ENCODE data around the gene CALHM5.

Gene CALHM5

DNA sequence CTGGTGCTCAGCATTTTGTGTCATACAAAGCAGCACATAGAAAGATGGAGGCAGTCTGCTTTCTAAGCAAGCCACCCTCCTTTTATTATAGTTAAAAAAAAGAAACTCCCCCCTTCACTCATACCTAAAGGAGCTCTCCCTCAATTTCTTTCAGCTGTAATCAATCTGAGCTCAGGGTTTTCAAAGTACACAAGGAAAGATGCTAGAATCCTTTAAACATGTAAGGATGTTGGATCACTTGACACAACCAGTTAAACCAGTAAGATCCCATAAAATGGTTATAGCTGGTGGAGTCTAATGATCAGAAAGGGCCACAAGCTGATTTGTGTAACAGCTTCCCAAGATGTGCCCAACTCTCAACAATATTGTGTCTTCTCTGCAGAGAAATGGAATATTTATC, 42.0 kb downstream of the CALHM5 start, which contains the start of gene CALHM4:
CALHM4 (plus strand) TSS at position 301 of the 400 bp plus-strand sequence; CDS start at position 344, 43 bp downstream.
- no peak for DNase-seq

DNA sequence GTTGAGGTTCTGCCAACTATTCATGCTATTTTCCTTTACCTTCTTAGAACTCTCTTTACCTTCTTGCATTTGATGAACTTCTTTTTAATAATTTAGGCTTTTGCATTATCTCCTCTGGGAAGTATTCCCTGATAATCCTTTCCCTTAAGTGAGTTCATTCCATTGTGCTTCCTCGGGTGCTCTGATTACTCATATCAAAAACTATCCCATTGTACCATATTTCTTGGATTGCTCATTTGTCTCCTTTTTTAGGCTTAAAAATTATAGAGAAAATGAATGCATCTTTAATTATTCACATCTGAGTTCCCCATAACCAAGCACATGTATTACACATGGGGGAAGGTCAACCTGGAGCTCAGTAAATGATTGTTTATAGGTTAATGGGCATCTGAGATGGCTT, 44.6 kb downstream of the CALHM5 start:
- DNase-seq, result no peak

DNA sequence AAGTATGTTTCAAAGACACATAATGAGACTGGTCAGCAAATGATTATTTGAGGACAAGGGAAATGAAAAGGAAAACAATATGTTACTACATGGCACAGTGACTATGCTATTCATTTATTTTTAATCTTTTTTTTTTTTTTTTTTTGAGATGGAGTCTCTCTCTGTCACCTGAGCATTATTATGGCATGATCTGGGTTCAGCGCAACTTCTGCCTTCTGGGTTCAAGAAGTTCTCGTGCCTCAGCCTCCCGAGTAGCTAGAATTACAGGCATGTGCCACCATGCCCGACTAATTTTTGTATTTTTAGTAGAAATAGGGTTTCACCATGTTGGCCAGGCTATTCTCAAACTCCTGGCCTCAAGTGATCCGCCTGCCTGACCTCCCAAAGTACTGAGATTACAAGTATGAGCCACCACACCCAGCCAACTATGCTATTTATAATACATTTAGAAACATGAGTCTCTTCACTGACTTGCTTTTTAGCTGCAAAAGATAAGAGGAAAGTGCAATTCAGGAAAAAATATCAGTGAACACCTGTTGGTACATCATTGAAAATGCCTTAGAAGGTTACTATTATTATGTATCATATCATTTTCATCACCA, 45.5 kb downstream of the CALHM5 start:
- no peak for DNase-seq

DNA sequence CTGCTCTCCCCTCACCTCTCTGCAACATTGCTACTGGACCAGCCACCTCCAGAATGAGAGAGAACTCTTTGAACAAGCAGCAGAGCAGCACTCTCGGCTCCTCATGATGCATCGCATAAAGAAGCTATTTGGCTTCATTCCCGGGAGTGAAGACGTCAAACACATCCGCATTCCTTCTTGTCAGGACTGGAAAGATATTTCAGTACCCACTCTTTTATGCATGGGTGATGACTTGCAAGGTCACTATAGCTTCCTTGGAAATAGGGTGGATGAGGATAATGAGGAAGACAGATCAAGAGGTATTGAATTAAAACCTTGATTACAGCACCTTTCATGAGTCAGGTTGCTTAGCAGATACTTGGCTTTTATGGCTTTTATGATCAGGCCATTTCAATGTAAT, 46.5 kb downstream of the CALHM5 start:
- DNase-seq, result no peak

DNA sequence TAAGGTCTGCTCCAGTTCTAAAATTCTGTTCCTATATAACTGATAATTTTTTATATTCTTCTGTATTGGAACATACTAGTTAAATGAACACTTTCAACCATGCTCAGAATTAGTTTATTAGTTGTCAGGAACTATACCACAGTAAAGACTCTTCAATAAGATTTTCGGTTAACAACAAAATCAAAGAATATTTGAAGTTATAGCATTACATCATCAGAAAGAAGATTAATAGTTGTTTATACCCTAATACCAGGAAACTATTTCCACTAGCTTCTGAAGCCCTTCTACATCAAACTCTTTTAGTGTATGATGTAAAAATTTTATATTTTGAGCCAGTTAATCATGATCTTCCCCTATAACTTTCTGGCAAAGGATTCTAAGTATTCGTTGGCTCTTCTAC, 48.7 kb downstream of the CALHM5 start:
- DNase-seq, result no peak

DNA sequence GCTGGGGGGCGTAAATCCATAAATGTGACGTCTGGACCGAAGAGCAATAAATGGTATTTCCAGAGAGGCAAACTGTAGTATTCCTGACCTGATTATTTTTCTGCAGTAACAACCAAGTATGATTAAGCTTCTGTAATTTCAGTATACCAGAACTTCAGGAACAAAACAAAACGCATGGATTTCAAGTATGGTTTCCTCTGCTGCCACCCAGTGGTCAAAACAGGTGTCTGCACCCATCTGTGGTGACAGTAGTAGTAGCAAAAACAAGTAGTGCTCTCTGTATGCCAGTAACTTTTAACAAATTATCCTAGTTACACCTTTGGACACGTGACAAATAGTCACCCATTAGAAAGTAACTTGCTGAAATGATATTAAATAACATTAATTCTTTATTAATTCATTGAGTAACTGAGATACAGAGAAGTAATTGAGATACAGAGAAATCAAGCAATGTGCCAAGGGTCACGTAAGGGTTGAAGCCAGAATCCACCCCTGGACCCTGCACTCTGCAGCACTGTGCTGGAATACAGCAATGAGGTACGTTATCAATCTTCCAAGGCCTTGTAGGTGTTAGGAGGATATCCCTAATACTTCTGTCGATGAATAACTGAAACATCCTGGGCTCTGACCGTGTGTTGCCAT, 50.1 kb downstream of the CALHM5 start:
- peak; percentile 39 to 65 for DNase-seq

DNA sequence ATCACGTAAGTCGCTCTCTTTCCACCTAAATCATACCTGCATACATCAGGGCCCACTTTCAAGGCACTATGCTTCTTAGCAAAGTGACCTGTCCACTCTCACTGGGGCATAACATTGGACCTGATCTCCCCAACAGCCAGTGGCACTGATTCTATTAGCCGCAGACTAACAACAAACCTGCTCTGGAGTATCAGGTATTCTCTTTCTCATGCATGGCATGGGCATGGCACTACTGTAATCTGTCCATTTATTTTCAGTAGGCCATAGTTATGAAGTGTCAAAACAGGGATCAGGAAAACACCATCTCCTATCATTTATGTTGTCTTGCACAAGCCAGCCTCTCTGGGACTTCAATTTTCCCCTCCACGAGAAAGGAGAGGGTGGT, 50.6 kb downstream of the CALHM5 start:
- no peak for DNase-seq

DNA sequence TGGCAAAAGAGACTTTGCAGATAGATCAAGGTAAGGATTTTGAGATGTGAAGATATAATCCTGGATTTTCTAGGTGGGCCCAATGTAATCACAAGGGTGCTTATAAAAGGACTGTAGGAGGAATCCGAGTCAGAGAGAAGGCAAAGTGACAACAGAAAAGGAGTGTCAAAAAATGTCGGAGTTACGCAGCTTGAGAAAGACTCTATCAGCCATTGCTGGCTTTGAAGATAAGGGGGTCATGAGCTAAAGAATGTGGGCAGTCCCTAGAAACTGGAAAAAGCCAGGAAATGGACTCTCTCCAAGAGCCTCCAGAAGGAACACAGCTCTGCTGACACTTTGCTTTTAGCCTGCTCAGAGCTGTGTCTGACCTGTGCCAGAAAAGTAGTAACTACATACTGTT, 51.2 kb downstream of the CALHM5 start:
- DNase-seq, result no peak

DNA sequence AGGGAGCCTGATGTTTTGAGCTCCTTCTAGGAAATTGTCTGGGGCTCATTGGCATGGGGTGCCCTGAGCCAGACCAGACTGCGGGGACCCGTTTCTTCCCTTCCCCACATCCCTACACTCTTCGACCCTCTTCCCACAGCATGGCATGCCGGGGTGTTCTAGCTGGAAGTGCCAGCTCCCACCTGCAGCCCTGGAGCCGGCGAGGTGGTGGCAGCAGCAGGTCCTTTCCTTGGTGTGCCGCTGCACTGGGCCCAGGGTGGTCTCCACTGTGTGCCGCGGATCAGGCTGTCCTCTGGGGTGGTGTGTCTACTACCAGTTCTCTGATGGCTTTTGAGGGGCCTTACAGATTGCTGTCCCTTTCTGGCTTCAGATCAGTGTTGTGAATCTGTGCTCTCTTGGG, 52.4 kb downstream of the CALHM5 start:
- no peak for DNase-seq

DNA sequence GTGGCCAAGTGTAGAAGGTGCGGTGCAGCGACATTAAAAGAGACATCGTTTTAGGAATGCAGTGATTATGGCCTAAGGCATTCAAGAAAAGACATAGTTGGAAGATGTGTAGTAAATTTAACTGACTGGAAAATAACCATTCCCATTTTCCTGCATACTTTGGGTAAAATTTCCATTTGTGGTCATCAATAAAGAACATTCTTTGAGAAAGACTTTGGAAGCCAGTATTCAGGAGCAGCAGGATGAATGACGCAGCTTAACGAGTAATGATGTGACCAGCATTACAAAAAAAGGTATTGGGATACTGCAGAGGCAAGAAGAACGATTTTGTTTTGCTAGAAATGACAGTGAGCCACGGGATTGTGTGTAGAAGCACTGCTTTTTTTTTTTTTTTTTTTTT, 52.9 kb downstream of the CALHM5 start:
- no peak for DNase-seq

DNA sequence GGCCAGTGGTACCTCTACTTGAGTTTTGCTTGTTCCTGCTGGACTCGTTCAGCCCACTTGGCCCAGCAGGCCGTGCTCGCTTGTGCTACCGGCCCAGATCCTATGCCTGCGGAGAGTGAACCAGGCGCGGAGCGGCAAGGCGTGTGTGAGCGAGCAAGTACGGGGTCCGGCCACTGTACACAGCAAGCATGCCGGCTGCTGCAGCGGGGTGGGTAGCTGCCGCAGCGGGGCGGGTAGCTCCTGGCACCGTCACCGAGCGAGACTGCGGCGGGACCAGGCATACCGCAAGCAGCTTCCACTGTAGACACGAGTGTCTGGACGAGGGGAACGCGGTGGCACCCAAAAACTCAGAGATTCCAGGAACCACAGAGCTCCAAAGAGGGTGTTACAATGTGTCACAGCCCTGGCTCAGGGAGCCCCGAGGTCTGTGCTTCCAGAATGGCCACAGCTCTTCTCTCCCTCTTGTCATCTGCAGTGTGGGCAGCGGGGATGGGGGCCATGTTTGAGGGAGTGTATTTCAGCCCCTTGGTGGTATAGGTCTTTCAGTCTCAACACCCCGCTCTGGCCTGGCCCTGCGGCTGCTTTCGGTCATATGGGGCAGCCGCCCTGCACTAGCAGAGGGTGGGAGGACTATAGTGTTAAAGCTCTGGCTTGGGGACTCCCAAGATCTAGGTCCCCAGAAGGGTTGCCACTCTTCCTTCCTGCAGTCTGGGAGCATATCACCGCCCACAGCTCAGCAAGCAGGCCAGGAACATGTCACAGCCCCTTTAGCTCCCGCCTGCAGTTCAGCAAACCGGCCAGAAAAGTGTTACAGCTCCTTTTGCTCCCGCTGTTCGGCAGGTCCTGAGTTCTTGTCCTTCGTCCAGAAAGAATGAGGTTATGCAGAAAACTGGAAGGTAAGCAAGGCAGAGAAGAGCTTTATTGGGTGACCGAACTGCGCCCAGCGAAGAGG, 53.8 kb downstream of the CALHM5 start:
- DNase-seq, result no peak

DNA sequence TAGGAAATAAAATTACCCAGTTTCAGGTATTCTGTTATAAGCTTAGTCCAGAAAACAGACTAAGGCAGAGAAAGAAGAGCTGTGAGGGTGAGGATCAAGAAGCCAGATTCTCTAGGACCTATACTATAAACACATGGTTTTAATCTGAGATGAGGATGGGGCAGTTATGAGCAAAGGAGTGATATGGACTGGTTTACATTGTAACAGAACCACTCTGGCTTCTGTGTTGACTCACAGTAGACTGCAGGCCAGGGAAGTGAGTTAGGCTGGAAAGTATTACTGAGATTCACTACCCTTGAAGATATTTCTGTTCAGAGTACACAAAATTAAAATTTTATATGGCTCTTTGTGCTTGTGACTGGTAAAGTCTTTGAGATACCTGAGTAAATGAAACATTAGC, 56.7 kb downstream of the CALHM5 start:
- no peak for DNase-seq

DNA sequence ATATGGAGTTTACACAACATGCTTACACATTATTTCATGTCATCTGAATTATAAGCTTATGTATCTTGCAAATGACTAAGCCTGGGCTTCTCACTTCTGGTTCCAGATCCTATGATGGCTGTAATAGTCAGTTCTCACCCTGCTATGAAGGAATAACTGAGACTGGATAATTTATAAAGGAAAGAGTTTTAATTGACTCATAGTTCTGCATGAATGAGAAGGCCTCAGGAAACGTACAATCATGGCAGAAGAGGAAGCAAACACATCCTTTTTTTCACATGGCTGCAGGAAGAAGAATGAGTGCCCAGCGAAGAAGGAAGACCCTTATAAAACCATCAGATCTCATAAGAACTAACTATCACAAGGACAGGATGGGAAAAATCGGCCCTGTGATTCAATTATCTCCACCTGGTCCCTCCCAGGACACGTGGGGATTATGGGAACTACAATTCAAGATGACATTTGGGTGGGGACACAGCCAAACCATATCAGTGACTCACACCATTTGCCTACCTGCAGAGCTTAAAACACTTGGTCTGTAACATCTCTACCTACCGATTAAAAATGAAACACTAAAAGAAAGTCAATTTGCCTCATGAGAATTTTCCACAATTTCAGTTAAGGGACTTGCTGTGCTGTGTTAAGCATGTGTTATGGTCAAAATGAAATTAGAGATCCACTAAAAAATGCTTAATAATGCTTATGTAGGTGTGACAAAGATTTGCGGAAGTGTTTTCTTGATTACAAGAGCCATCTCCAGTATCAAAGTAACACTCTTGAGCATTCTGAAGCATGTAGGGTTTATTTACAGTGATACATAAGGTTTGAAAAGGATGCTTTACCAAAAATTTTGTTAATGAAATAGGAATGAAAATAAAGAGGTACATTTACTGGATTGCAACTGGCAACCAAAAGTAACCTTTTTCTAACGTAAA, 57.6 kb downstream of the CALHM5 start:
- no peak for DNase-seq

DNA sequence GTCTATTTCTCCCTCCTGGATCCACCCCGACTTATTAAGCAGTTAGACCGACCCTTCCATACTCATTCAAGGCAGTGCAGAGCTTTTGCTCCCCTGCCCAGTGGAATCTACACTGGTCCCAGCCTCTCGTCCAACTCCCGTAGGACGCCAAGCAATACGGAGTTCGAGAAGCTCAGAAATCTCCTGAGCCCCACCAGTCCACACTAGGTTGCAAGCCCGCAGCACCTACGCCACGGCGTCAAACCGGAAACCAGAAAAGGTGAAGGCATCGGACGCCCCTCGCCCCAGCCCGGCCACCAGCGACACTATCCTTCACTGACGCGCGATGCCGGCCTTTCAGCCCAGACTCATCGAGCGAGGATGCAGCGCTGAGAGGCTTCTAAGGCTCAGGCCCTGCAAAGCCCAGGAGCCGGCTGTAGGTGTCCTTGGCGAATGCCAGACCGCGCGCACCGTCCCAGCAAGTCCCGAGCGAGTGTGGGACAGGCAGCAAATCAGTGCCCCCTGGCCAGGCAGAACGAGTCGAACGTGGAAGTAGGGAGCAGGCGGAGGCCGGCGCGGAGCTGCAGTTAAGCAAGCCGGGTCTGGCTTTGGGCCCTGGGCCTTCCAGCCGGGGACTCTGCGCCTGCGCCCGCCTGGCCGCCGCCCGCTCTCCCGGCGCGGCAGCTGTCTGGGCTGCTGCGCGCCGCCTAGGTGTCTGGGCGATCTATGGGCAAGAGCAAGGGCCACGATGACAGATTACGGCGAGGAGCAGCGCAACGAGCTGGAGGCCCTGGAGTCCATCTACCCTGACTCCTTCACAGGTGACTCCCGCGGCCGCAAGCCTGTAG, 59.6 kb downstream of the CALHM5 start, which contains the start of gene RWDD1:
RWDD1 (plus strand) TSS at position 649 of the 827 bp plus-strand sequence; CDS start at position 728, 79 bp downstream.
- DNase-seq, result peak; percentile 97

DNA sequence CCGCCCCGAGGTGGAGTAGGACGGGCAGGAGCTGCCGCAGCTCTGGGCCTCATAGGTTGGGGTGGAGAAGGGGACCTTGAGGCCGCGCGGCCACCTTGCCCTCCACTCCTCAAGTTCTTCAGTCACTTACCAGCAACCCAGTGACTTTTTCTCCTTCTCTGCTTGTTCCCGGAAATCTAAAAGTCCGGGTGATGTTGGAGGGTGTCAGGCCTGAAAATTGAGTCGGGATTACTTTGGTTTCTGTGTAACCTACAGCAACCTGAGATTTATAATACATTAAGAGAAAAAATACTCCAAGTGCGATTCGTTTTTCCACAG, 60.2 kb downstream of the CALHM5 start:
- no peak for DNase-seq

DNA sequence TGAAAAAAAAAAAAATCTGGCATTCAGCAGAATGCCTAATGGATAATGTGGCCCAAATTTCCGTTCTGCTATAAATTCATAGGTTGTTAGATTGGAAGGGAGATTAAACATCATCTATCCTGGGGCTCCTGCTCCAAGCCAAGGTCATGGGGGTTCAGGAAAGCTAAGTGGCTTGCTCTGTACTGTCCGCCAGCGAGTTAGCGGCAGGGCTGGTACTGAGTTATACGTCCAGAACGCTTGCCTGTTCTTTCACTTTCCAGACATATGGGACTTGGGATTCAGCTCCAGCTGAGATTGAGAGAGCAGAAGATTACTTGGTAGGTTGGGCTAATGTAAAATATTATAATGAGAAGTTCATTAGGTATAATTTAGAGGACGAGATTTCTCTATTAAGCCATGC, 60.7 kb downstream of the CALHM5 start:
- no peak for DNase-seq
